Ammon's horn (tissue), 1 donor: ENCODE results near the gene PC.

Source experiments
- DNase-seq: peaks from one replicate; pipeline ENCODE4 v3.0.0-alpha.2; 2016; ENCODE audit warnings: low spot score

The PC gene

DNA sequence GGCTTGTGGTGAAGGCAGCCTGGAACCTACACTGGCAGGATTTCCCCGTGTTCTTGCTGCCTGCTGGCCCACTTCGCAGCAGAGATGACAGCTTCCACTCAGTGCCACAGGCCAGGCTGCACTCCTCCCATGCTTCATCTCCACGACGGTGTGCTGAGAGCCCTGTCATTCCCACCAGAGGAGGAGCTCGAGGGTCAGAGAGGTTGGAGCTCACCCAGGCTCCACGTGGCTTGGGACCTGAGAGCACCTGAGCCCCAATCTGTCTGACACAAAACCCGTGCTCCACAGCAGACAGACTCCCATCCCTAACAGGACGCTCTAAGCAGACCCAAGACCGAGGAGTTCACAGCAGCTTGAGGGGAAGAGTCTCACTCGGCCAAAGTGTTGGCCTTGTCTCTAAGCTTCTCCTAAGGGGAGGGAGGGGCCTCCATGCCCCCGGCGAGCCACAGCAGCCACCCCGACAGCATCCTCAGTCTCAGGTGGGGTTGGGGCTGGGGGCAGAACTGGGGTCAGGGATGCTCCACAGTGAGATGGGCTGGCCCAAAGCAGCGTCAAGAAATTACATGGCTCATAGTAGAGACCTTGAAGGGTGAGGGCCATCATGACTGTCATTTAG is 90.7 kb downstream of the PC start:
- no peak for DNase-seq

DNA sequence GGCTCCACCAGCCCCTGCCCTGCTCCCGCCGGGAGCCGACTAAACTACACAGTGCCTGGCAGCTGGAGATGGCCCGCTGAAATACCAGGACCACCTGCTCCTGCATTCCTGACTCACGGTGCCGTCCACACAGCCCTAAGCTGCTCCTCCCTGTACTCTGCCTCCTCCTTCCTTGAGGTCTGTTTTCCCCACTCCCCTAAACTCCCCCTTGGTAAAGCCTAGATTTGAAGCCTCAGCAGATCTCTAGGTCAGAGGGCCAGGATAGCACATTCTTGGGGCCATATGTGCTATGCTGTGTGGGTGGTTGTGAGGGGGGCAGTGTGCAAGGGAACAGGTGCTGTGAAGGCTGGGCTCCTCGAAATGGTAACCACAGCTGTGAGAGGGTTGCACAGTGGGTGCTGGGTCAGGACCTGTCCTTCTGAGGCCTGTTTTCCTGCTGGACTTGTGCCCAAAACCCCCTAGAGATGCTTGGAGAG is 91.6 kb downstream of the PC start:
- DNase-seq: no peak

DNA sequence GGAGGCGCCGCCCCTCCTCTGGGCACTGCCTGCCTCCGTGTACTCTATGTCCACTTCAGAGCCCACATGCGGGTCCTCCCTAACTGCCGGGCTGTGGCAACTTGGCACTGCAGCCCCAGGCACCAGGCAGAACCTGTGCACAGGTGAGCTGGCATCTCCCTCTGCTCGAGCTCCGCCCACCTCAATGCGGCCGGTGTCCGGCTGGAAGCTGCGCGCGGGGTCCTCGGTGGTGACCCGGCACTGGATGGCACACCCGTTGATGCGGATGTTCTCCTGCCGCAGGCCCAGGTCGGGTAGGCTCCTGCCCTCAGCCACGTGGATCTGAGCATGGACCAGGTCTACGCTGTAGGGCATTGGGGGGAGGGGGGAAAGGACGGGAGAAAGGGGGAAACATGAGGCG is 92.2 kb downstream of the PC start:
- DNase-seq: no peak

DNA sequence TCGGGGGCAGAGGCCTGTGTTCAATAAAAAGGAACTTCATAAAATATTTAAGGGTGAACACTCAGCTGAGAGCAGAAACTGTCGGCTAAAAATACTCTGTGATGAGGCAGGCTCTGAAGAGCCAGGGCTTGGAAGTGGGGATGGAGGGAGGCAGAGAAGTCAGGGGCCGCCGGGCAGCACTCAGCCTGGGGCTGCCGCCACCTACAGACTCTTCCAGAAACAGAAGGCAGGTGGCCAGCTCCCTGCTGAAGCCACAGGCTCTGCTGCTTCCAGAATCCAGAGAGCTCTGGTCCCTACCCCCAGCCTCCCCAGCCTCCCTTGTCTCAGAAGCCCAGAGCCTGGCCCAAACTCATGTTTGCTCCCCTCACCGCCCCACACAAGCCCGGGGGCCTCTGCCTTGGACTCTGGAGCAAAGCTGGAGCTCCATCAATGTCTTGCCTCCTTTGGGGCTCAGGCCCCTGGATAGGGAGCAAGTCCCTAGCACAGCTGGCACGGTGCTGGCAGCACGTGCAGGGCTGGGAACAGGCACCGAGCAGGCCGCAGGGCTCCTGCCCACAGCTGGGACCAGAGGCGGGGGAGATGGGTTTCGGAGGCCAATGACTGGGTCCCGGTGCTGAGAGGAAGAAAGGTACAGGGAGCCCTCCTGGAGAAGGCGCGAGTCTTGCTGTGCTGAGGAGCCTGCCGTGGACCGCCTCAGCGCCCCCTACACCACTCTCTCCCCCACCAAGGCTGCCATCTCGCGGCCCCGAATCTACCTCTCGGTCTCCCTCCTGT is 93.1 kb downstream of the PC start:
- no peak for DNase-seq

DNA sequence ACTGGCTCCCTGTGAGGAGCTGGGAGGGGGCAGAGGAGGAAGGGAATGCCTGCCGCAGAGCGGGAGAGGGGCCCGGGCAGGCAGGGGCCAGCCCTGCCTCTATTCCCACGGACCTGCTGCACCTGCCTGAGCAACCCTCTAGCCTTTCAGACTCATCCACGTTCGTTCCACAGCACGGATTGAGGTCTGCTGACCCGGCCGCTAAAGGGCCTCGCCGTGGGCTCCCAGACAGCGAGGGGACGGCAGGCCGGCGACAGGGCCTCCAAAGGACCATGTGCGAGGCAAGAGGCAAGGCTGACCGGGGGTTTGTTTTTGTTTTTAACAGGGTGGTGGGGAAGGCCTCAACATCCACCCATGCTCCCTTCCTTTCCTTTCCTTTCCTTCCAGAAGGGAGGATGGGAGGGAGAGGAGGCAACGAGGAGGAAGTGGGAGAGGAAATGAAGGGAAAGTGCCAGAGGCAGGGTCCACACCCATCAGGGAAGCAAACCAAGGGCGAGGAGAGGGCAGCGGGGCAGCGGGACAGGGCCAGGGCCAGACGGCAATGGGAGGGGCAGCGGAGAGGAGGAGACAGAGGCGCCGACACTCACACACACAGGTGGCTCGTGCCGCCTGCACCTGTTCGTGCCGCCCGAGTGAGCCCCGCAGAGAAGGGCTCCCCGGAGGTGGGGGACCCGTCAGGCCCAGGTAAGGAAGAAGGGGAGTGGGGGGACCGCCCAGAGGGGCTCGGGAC is 93.8 kb downstream of the PC start:
- DNase-seq: no peak

DNA sequence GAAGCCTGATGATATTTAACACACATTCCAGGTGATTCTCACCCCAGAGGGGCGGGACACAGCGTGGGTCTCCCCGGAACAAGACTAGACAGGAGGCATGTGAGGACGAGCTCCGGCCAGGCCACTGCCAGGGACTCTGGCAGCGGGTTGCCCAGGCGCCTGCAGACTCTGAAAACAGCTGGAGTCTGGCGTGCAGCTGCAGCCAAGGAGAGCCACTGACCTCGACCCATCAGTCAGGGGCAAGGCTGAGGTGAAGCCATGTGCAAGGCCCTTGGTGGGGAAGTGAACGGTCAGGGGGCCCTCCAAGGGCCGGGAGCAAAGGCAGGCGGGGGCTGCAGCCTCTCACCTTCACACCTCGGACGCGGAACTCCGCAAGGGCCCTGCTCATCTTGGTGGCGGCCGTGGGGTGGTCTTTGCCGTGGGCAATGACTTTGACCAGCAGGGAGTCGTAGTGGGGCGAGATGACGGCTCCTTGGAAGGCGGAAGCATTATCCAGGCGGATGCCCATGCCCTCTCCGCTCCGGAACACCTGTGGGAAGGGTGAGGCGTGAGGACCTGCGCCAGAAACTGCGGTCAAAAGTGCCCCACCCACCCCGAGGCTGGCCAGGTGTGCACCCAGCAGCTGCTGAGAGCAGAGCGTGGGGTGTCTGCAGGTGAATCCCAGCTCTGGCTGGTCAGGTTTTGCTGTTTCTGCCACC is 94.6 kb downstream of the PC start:
- no peak for DNase-seq

DNA sequence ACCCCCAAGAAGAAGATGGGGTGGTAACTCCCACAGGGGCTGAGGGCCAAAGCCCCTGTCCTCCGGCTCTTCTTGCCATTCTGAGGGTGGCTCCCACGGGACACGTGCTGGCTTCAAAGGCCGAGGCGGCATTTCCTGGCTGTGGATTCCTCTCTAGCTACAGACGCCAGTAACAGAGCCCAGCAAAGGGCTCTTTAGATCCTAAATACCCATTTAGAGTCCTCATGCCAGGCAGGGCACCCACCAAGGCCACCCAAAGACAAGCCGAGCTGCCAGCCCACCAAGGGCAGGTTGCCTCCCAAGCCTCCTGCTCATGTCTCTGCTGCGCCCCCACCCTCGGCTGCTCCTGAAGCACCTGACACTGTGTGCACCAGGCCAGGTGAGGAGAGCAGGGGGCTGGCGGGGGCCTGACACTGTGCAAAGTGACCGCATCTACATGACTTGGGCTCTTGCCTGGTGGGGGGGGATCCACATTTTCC is 95.6 kb downstream of the PC start:
- no peak for DNase-seq

DNA sequence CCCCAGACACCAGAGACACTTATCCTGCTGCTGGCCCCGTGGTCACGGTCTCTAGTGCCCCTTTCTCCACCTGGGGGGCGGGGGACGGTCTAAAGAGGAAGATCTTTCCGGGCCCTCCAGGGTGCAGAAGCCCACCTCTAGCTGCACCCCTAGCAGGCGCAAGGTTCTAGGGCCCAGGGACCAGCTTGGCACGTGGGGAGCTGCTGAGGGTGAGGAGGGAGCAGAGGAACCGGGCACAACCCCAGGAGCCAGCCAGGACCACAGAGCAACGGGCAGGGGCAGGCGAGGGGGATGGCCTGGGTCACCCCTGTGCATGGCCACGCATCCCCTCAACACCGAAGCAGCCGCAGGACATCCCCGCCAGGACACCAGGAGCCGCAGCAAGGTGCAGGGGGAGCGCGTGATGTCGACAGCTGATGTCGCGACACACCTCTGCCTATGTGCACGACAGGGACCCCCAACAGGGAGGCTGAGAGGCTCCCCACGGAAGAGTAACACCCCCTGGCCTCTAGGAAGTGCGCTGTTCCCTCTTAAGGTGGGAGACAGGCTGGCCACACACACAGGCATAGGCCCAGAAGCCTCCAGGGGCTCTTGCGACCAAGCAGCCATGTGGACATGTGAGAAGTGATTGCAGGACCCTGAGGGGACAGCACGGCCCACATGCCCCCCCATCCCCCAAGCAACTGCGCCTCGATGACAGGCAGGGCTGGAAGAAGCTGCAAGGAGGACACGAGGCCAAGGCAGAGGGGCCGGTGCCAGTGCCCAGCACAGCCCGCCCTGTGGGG is 96.2 kb downstream of the PC start:
- no peak for DNase-seq

DNA sequence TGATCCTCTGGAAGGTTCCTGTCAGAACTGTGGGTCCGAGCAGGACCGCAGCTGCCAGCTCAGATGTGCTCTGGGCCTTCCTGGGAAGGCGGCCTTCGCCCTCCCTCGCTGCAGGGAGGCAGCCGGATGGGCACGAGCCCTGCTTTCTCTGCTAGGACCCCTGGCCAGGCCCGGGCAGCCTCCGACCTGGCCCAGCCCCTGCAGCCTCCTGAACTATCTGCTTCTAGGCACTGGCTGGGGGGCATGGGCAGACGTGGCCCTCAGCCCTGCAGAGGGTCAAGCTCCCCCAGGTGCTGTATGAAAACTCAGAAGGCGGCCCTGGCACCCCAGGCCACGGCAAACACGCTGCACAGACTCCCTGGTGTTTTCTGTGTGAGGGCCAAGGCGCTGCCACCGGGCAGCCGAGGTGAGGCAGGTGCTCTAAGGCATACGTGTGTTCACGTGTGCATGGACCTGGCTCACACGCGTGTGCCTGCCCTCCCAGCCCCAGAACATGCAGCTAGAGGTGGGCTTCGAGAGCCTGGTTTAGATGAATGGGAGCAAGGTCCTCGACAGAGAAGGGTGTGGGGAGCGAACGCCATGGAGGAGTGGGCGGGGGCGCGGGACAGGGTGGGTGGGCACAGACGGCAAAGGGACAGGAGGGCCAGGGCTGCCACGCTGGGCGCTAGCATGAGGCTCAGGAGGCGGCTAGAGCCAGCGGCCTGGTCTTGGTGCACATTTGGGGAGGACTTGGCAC is 97.0 kb downstream of the PC start:
- DNase-seq: no peak

DNA sequence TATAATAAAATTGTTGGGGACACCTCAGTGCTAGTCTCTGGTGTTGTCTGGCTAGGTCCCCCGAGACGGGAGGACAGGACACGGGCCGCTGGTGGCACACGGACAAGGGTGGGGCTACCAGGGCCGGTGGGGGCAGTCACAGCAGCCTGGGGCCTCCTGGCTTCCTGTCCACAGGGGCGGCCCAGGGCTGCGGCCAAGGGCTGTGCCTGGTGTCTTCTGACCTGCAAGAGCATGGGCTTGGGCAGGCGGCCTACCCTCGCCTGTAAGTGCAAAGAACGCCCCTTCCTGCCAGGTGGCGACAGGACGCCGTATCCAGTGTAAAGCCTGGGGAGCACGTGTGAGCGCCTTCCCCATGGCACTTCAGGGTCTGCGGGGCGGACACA is 97.7 kb downstream of the PC start:
- DNase-seq: no peak

DNA sequence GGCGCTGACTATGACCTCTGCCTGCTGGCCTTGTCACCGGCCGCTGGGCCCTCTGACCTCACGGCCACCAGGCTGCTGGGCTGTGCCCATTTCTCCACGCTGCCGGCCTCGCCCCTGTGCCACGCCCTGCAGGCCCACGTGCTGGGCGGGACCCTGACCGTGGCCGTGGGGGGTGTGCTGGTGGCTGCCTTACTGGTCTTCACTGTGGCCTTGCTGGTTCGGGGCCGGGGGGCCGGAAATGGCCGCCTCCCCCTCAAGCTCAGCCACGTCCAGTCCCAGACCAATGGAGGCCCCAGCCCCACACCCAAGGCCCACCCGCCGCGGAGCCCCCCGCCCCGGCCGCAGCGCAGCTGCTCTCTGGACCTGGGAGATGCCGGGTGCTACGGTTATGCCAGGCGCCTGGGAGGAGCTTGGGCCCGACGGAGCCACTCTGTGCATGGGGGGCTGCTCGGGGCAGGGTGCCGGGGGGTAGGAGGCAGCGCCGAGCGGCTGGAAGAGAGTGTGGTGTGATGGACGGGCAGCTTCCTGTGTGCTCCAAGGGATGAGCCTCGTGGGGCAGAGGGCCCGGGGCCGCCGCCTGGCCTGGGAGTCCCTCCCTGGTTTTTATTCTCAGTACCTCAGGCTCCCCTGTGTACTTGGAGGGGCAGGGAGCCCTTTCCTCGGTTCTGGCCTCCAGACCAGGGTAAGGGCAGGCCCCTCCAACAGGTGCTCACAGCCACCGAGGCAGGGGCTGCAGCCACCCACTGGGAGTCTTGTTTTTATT is 98.3 kb downstream of the PC start:
- no peak for DNase-seq

DNA sequence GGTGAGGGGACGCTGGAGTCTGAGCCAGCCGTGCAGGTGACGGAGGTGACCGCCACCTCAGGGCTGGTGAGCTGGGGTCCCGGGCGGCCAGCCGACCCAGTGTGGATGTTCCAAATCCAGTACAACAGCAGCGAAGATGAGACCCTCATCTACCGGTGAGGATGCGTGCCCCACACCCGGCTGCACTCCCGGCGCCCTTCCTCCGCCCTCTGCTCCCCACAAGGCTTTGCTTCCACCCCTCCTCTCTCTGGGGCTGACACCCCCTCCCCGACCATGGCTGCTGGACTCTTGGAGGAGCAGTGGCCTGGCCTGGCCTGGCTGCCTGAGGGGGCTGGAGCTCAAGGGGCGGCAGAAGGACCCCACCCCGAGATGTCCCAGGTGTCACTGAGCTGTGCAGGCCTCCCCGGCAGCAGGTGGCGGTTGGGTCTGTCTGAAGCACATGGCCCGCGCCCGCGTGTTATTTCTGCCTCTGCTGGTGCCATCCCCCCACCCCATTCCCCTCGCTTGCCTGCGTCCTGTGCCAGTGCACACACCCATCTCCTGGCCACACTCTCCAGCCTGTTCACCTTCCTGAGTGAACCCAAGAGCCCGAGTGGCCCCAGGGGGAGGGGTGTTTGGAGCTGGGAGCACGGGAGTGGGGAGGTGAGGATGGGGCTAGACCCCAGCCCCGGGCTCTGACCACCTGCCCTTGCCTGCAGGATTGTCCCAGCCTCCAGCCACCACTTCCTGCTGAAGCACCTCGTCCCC is 99.1 kb downstream of the PC start:
- DNase-seq: no peak

DNA sequence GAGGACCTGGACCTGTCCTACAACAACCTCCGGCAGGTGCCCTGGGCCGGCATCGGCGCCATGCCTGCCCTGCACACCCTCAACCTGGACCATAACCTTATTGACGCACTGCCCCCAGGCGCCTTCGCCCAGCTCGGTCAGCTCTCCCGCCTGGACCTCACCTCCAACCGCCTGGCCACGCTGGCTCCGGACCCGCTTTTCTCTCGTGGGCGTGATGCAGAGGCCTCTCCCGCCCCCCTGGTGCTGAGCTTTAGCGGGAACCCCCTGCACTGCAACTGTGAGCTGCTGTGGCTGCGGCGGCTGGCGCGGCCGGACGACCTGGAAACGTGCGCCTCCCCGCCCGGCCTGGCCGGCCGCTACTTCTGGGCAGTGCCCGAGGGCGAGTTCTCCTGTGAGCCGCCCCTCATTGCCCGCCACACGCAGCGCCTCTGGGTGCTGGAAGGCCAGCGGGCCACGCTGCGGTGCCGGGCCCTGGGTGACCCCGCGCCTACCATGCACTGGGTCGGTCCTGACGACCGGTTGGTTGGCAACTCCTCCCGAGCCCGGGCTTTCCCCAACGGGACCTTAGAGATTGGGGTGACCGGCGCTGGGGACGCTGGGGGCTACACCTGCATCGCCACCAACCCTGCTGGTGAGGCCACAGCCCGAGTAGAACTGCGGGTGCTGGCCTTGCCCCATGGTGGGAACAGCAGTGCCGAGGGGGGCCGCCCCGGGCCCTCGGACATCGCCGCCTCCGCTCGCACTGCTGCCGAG is 99.8 kb downstream of the PC start:
- no peak for DNase-seq

DNA sequence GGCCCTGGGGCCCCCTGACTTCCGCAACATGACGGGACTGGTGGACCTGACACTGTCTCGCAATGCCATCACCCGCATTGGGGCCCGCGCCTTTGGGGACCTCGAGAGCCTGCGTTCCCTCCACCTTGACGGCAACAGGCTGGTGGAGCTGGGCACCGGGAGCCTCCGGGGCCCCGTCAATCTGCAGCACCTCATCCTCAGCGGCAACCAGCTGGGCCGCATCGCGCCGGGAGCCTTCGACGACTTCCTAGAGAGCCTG is 100.3 kb downstream of the PC start:
- no peak for DNase-seq

DNA sequence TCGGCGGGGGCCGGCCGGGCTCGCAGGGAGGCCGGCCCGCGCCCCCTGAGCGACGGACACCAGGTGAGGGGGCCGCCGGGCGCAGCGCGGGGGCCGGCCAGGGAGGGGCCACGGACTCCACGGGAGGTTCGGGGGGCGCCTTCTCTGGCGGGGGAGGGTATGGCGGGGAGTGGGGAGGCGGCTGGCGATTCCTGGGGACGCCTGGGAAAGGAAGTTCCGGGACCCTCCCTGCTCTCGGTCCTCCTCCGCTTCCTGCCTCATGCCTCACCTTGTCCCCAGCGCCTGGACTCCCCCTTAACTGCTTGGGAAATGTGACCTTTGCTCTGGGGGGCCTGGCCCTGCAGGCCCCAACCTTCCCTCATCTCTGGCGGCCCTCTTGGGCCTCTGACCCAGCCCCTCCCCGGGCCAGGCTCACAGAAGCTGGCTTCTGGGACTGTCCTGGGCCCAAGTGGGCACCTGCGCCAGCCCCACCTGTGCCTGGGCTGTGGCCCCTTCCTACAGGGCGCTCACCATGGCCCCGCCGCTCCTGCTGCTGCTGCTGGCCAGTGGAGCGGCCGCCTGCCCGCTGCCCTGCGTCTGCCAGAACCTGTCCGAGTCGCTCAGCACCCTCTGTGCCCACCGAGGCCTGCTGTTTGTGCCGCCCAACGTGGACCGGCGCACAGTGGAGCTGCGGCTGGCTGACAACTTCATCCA is 100.8 kb downstream of the PC start:
- no peak for DNase-seq

DNA sequence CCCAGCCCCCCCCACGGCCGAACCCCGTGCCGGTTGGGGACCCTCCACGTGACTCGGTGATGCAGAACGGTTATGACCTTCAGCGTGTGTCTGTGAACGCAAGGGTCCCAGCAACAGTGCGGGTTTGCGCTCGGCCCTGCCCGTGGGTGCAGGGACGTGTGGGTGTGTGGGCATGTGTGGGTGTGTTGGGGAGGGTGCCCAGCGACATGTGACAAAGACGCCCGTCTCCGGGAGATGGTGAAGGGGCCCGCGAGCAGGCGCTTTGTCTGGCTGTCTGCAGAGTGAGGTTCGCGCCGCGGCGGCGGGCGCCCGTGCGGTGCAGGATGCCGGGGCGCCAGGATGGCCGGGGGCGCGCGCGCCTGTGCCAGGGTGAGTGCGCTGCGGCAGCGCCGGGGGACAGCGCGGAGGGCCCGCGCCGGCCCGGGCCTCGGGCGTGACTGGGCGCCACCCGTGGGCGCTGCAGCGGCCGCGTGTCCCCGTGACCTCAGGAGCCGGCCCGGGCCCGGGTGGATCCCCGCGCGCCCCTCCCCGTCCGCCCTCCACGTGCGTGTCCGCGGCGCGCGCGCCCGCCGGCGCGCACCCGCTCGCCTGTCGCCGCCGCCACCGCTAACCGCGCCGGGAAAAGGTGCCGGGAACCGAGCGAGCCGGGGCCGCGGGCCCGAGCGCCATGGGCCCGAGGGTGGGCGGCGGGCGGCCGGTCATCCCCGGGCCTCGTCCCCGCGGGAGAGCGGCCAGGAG is 101.5 kb downstream of the PC start, which contains the start of gene LRFN4:
Gene LRFN4 (plus strand): TSS at position 569 of the 738 bp plus-strand sequence. CDS start 681 bp downstream, outside the sequence.
- no peak for DNase-seq
